ENCODE measurements around the gene MRPL14.

MRPL14 gene

DNA sequence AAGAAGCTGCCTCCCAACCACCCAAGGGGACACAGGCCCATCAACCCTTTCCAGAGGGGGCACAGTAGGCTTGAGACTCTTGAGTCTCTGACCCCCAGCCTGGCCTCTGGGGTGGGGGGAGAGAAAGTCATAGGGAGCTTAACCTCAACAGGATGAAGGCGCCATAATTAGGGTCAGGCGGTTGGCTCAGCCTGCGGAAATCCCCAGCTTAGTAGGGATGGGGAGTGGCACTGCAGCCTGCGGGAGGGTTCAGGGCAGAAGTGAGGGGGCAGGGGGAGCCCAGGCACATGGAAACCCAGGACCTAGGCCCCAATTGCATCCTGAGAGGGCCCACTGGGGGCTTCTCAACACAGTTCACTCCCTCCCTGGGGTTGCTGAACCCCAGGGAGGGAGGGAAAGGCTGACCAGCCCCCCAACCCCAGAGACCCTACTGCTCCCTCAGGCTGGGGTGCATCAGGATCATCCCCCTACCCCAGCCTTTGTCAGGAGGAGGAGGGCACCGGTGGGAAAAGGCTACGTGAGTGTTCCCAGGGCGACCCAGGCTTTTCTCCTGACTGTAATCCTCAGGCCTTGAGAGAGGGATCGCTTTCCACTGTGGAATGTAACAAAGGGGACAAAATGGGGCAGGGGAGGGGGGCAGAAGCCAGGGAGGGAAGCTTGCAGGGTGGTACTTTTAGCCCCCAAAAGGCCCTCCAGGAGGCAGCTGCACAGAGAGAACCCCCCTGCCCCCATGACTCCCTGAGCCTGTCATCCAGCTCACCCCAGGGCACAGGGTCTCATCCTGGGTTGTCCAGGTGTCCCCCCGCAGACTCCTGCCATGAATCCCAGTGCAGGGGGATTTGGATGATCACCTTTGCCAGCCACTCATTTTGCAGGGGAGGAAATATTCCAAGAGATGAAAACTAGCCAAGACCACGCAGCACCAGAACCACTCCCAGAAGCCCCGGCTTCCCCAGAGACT lies 46.4 kb downstream of the MRPL14 start:
- no peak for DNase-seq (ENCODE audit: low read depth in 2 of 2)

GRCh38 chr6:44079672-44080071 lies 47.6 kb downstream of the MRPL14 start:
- DNase-seq (ENCODE audit: low read depth in 2 of 2): no peak

DNA sequence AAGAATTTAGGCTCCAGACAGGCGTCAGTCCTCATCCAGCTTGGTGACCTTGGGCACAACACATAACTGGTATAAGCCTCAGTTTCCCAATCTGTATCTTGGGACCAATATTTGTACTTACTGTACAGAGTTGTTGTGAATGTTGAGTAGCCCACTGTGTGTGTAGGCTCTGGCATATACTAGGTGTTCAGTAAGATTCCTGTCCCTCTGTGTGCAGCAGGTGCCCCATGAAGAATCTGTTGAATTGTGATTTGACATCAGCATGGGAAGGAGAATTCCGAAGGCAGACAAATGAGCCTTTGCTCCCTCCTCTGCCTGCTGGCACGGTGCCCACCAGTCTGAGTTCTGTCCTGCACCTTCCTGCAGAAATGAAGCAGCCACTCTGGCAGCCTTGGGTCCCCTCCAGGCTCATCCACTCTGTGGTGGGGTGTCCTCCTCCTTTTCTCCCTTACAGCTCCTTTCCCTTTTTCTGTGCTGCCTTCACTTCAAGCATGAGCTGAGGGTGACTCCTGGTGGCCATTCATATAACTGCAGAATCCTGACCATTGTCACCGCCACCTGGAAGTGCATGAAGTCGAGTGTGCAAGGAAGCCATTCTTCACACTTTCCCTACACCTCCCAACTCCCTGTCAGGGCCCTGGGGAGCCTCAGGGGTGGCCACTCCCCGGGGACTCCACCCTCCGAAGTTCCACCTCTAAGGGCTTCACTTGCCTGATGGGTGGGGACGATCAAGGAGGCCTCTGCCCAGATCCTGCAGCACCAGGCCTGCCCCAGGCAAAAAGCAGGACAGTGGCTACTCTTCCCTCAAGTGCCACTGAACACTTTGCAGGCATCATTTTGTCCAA lies 48.2 kb downstream of the MRPL14 start:
- peak; percentile 40 to 44 for DNase-seq (ENCODE audit: low read depth in 2 of 2)

DNA sequence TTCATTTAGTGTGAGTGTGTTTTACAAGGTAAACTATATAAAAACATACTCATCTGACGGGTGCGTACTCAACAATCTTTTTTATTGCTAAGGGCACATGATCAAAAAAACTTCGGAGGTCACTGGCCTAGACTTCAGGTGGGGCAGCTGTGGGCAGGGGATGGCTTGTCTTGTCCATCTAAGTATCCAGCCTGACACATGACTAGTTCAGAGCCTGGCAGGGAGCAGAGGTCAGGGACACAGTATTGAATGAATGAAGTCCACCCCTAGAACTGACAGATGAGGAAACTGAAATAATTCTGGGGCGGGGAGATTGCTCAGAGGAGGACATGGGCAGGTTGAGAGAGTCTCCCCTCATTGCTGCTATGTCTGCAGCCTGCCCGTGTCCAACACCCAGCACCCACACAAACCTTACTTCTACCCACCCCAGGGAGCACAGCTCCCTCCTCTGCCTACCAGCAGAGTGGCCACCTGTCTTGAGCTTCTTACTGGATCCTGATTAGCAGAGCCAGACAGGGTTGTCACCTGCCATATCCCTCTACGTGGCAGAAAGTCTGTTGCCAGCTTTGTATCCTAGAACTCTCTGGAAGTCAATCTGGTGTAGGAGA lies 48.9 kb downstream of the MRPL14 start:
- no peak for DNase-seq (ENCODE audit: low read depth in 2 of 2)

DNA sequence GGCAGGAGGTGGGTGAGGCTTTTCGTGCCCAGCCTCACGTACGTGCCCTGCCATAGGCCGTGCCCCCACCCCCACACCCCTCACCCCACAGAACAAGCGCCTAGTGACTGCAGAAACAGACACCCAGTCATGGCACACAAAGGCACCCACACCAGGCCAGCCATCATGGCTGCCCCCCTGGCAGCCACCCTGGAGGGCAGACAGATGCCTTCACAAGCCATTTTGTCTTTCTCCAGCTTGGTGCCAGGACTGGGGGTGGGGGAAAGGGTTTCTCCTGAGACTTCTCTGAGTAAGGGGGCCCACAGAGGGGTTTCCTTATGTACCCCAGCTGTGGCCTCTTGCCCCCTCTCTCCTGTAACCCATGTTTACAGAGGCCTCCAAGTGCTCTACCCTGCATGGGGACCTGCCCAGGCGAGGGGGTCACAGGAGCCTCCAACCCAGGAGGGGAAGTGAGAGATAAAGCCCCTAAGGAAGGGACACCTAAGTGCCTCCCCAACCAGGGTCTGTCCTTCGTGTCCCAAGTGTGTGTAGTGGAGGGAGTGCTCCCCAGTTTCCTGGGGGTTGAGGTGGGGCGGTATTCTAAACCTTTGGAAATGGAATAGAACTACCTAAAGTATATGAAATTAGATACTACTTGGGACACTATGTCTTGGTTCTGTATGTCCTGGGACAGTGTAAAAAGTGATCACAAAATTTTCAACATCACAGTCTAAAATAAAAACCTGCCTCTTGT lies 49.9 kb downstream of the MRPL14 start:
- DNase-seq (ENCODE audit: low read depth in 2 of 2): no peak

- no peak for DNase-seq (ENCODE audit: low read depth in 2 of 2)
Observed at GRCh38 chr6:44076356-44077213, 50.7 kb downstream of the MRPL14 start.

DNA sequence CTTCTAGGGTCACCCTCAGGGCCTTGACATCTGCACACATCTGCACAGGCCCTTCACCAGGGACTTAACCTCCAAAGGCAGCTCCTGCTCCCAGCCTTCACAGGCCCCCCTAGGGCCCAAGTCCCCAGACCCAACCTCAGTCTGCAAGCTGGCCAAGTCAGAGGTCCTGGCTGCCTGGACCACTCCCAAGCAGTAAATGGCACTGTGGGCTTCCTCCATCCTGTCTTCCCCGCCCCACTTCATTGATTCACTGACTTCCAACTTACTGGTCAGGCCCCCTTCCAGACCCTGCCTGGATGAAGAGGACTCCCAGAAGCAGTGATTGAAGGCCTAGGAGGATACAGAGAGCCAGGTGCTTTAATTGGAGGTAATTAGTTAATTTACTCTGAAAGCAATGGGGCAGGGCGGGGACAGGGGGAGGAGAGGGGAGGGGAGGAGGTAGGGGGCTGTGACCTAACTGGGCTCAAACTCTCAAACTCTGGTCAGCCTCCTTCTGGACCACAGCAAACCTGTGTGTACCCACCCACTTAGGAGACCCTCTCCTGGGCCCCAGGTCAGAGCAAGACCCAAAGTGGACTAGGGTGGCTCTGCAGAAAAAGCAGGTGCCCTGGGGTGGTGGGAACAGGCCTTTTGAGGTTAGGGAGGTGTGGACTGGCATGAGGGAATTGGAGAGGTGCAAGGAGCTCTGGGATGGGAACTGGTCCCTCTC lies 51.5 kb downstream of the MRPL14 start:
- DNase-seq (ENCODE audit: low read depth in 2 of 2): no peak

DNA sequence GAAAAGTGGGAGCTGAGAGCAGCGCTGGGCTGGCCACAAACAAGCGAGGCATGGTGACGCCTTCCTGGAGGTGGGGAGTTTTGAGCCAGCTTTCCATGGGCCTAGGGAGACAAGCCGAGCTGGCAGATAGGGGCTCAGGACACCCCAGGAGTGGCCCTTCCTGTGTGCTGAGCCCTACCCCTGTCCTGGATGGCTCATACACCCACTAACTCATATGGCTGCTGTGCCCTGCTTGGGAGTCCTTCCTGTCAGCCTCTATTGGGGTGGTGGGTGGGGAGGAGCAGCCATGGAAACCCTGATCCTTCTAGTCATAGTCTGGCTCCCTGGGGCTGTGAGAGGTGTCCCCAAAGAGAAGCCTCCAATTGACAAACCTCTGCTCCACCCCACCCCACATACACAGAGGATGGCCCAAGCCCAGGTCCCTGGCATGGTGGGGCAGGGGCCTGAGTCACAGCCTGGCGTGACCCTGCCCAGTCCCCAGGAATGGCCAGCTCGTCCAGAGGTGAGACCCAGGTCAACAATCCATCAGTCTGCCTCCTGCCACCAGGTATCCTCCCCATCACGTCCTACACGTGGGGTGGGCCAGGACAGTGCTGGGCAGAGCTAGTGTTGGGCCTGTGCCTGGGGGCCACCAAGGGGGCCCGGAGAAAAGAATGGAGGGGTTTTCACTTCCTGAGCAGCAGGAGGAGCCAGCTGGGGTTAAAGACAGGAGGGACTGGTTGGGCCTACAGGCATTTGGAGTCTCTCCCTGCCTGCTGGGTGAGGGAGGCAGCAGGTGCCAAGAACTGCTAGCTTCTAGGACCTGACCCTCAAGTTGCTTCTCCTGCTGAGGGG lies 52.2 kb downstream of the MRPL14 start:
- no peak for DNase-seq (ENCODE audit: low read depth in 2 of 2)

DNA sequence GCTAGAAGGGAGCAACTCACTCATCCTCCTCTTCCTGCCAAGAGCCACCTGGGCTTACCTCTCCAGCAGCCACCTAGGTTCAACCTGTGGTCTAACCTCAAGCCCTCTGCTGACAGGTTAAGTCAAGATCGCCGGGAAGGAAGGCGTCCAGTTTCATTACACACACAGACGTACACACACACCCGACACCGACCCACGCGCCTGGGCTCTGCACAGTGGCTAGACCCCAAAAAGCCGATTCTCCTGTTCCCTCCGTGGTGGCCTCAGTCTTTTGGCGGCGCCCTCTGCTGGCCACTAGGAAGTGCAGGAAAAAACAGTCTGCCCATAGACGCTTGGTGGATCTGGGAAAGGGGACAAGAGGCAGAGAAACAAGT lies 52.8 kb downstream of the MRPL14 start:
- DNase-seq (ENCODE audit: low read depth in 2 of 2): peak; percentile 29 to 43

DNA sequence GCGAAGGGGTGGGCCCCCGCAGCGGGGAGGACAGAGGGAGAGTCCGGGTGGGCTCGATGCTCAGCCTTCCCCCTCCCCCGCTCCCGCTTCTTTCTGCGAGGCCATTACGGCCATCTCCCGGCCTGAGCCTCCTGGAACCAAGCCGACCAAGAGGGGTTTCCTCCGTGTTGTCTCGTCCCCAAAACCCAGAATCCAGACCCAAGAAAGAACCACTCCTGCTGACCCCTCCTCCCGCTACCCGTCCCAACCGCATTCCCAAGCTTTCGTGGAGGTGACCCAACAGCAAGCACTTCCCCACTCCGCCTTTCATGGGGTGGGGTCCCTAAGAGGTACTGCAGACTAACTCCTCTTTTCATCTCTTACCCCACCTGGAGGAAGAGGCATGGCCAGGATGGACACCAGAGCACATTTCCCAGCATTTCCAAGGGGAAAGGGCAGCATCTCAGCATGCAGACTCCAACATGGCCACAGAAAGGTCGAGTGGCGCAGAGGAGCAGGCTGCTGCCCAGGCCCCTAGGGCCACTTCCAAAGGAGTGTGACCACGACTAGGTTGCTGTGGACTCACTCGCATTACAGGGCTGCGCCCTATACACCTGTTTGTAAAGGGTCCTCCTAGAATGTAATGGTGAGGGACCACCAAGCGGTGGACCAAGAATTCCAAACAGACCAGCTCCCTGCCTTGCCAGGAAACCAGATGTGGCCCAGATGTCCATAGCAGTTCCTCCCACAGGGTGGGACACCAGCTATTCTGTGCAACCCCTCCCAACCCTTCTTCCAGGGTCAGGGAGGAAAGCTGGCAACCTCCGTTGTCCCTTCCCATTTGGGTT lies 53.4 kb downstream of the MRPL14 start:
- DNase-seq (ENCODE audit: low read depth in 2 of 2): no peak

- DNase-seq (ENCODE audit: low read depth in 2 of 2): peak; percentile 15 to 36
Observed at GRCh38 chr6:44072959-44073611, 54.2 kb downstream of the MRPL14 start.

GRCh38 chr6:44072452-44072958 lies 54.7 kb downstream of the MRPL14 start:
- no peak for DNase-seq (ENCODE audit: low read depth in 2 of 2)

GRCh38 chr6:44071670-44072451 lies 55.4 kb downstream of the MRPL14 start:
- DNase-seq (ENCODE audit: low read depth in 2 of 2): no peak

GRCh38 chr6:44068607-44069296 lies 58.5 kb downstream of the MRPL14 start:
- no peak for DNase-seq (ENCODE audit: low read depth in 2 of 2)

GRCh38 chr6:44067173-44068139 lies 59.8 kb downstream of the MRPL14 start:
- no peak for DNase-seq (ENCODE audit: low read depth in 2 of 2)

All from stimulated activated CD8-positive, alpha-beta memory T cell treated with anti-CD3 and anti-CD28 coated beads, Interleukin-7, amount 100 ng/mL, for 1 hour (primary cell).